Activated naive CD8-positive, alpha-beta T cell (primary cell): ENCODE results near the gene RUNX1.
A peak's percentile ranks its signal among the peaks of the same experiment; 100 is the strongest.

ENCODE experiments used
- H3K27ac Mint-ChIP-seq: one replicate; pipeline ENCODE4 v1.8.0; 2021; ENCODE audit warnings: mixed read lengths
- H3K27me3 Mint-ChIP-seq: one replicate; pipeline ENCODE4 v1.8.0; 2021; ENCODE audit warnings: mixed read lengths
- H3K36me3 Mint-ChIP-seq: one replicate; pipeline ENCODE4 v1.8.0; 2021; ENCODE audit warnings: mixed read lengths
- H3K4me1 Mint-ChIP-seq: one replicate; pipeline ENCODE4 v1.8.0; 2021; ENCODE audit warnings: low read depth, mixed read lengths
- H3K4me3 Mint-ChIP-seq: one replicate; pipeline ENCODE4 v1.8.0; 2021; ENCODE audit warnings: mild to moderate bottlenecking, mixed read lengths
- H3K9me3 Mint-ChIP-seq: one replicate; pipeline ENCODE4 v1.8.0; 2021; ENCODE audit warnings: low read depth, mixed read lengths

The RUNX1 gene

GRCh38 chr21:34989337-34990151, 59.6 kb downstream of the RUNX1 start:
- Mint-ChIP-seq H3K4me1 (peaks cover 72% of the 10 kb centered on the region), H3K4me3 (peak overlapping the region; percentile 53), H3K27me3 (no peaks in the 10 kb centered on the region)

DNA sequence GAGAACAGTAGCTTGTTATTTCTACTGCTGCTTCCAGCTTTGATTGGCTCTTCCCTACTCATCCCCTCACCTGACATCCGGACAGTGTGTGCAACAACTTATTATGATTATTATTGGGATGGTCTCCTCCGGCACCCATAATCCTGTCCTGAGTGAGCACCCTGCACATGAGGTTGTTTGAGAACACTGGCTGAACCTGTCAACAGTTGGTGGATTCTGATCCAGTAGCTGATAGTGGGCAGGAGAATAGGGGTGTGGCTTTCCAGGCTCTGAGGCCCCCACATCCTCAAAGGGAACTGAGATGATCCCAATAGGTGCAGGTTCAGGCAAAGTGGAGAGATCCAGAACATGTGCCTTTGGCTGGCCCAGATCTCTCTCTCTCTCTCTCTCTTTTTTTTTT, 60.5 kb downstream of the RUNX1 start:
- peaks cover 7% of the 10 kb centered on the region for H3K36me3 Mint-ChIP-seq
- H3K4me1 Mint-ChIP-seq, result peaks cover 80% of the 10 kb centered on the region
- no peaks in the 10 kb centered on the region for H3K27me3 Mint-ChIP-seq
- H3K27ac Mint-ChIP-seq, result peak overlapping the region; percentile 89
- H3K4me3 Mint-ChIP-seq, result peak overlapping the region; percentile 50
- H3K9me3 Mint-ChIP-seq, result no peaks in the 10 kb centered on the region

More at GRCh38 chr21:34989337-34990151, 59.6 kb downstream of the RUNX1 start:
- H3K27ac Mint-ChIP-seq, result peak overlapping the region; percentile 89
- peaks cover 4% of the 10 kb centered on the region for H3K36me3 Mint-ChIP-seq
- H3K9me3 Mint-ChIP-seq, result no peaks in the 10 kb centered on the region

GRCh38 chr21:34988139-34988538, 61.0 kb downstream of the RUNX1 start:
- H3K4me1 Mint-ChIP-seq, result peaks cover 85% of the 10 kb centered on the region
- H3K4me3 Mint-ChIP-seq, result peak overlapping the region; percentile 73
- peak overlapping the region; percentile 98 for H3K27ac Mint-ChIP-seq
- no peaks in the 10 kb centered on the region for H3K9me3 Mint-ChIP-seq
- H3K27me3 Mint-ChIP-seq, result no peaks in the 10 kb centered on the region
- H3K36me3 Mint-ChIP-seq, result peaks cover 7% of the 10 kb centered on the region

GRCh38 chr21:34987501-34988072, 61.5 kb downstream of the RUNX1 start:
- Mint-ChIP-seq H3K9me3 (no peaks in the 10 kb centered on the region), H3K36me3 (peaks cover 7% of the 10 kb centered on the region), H3K4me1 (peaks cover 90% of the 10 kb centered on the region)

GRCh38 chr21:34986561-34987500, 62.3 kb downstream of the RUNX1 start:
- peak overlapping the region; percentile 98 for H3K27ac Mint-ChIP-seq
- no peaks in the 10 kb centered on the region for H3K27me3 Mint-ChIP-seq
- H3K36me3 Mint-ChIP-seq, result peaks cover 12% of the 10 kb centered on the region
- H3K4me3 Mint-ChIP-seq, result peak overlapping the region; percentile 73
- peaks cover 95% of the 10 kb centered on the region for H3K4me1 Mint-ChIP-seq
- H3K9me3 Mint-ChIP-seq, result no peaks in the 10 kb centered on the region

More at GRCh38 chr21:34987501-34988072, 61.5 kb downstream of the RUNX1 start:
- Mint-ChIP-seq H3K27ac (peak overlapping the region; percentile 98), H3K4me3 (peak overlapping the region; percentile 73), H3K27me3 (no peaks in the 10 kb centered on the region)

- Mint-ChIP-seq H3K27ac (peak overlapping the region; percentile 98), H3K4me1 (peaks cover 90% of the 10 kb centered on the region), H3K9me3 (no peaks in the 10 kb centered on the region)
Measured at GRCh38 chr21:34984356-34985058, 64.6 kb downstream of the RUNX1 start.

DNA sequence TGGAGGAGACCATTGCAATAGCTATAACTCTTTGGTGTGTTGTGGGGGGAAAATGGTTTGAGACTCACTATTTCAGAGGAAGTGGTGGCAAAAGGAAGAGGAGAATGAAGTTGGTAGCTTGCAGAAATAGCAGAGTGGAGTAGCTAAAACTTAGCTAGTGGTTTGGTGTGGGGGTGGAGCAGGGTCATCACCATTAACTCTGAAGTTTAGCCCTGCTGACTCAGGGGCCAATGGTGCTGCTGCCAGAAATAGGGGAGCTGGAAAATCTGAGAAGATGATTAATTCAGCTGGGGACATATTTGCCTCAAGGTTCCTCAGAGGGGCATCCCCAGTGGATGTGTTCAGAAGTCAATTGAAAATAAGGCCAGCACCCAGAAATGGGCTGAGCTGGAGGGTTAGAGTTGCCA, 65.4 kb downstream of the RUNX1 start:
- Mint-ChIP-seq H3K27me3 (no peaks in the 10 kb centered on the region), H3K4me1 (peaks cover 89% of the 10 kb centered on the region)

More at GRCh38 chr21:34984356-34985058, 64.6 kb downstream of the RUNX1 start:
- Mint-ChIP-seq H3K4me3 (peak overlapping the region; percentile 88), H3K27me3 (no peaks in the 10 kb centered on the region), H3K36me3 (peaks cover 17% of the 10 kb centered on the region)

DNA sequence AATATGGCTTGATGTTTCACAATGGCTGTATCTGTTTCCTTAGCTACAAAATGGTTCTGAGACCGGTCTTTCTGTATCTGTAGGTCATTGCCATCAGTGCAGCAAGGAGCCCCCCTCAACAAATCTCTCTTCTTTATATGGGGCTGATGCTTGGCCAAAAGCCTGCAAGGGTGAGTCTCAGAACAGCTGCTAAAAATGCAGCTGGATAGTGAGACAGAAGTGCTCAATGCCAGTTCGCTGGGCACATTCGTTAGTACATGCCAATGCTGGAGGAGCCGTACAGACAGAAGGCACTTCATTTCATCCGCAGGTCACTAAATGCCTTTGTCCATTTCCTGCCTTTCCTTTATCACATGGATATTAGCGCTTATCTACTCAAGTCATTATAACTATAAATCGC, 67.3 kb downstream of the RUNX1 start:
- Mint-ChIP-seq H3K27me3 (no peaks in the 10 kb centered on the region), H3K9me3 (no peaks in the 10 kb centered on the region), H3K27ac (peak overlapping the region; percentile 87), H3K4me1 (peaks cover 80% of the 10 kb centered on the region), H3K36me3 (peaks cover 22% of the 10 kb centered on the region), H3K4me3 (no peak overlapping the region)

More for the DNA sequence above, 65.4 kb downstream of the RUNX1 start:
- peaks cover 21% of the 10 kb centered on the region for H3K36me3 Mint-ChIP-seq
- H3K4me3 Mint-ChIP-seq, result peak overlapping the region; percentile 88
- H3K9me3 Mint-ChIP-seq, result no peaks in the 10 kb centered on the region
- H3K27ac Mint-ChIP-seq, result peak overlapping the region; percentile 98

GRCh38 chr21:34980423-34981115, 68.5 kb downstream of the RUNX1 start:
- Mint-ChIP-seq H3K27me3 (no peaks in the 10 kb centered on the region), H3K36me3 (peaks cover 25% of the 10 kb centered on the region), H3K27ac (peak overlapping the region; percentile 28), H3K4me1 (peaks cover 80% of the 10 kb centered on the region), H3K9me3 (no peaks in the 10 kb centered on the region), H3K4me3 (no peak overlapping the region)

- no peak overlapping the region for H3K4me3 Mint-ChIP-seq
- peaks cover 28% of the 10 kb centered on the region for H3K36me3 Mint-ChIP-seq
- no peaks in the 10 kb centered on the region for H3K9me3 Mint-ChIP-seq
- peaks cover 81% of the 10 kb centered on the region for H3K4me1 Mint-ChIP-seq
- no peaks in the 10 kb centered on the region for H3K27me3 Mint-ChIP-seq
- H3K27ac Mint-ChIP-seq, result no peak overlapping the region
Measured at GRCh38 chr21:34979383-34979782, 69.7 kb downstream of the RUNX1 start.

GRCh38 chr21:34977333-34977732, 71.8 kb downstream of the RUNX1 start:
- Mint-ChIP-seq H3K27ac (no peak overlapping the region), H3K27me3 (no peaks in the 10 kb centered on the region), H3K36me3 (peaks cover 29% of the 10 kb centered on the region), H3K4me3 (no peak overlapping the region), H3K9me3 (no peaks in the 10 kb centered on the region), H3K4me1 (peaks cover 82% of the 10 kb centered on the region)

DNA sequence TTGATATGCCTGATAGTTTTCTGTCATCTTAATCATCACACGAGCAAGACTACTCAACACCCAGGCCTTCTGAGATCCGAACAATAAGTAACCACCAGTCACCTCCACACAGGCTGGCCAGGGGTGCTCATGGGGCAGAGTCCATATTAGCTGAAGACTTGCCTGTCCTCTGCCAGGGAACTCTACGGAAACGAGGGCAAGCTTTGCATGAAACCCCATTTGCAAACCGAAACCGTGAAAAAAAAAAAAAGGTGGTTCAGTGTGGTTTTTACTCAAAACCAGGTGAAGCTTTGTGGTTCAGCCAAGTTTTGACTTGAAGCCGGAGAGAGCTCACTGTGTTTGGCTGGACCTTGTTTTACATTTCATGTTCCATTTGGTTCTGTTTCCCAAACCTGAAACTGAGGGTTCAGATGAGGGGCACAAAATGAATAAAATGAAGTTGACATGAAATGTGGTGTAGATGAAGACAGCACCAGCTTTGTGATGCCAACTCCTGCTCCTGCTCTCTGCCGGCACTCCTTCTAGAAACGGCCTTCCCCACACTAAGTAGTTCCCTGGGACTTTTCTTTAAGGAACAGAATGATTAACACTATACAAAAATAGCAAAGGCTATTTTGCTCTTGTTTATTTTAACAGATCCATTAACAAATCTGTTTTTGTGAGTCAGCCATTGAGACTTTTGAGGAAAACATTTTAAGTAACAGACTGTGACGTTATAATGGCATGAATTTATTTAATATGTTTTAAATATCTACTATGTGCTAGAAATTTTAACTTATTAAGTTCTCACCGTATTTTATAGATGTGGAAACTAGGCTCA, 74.7 kb downstream of the RUNX1 start:
- H3K27ac Mint-ChIP-seq, result peak overlapping the region; percentile 87
- H3K27me3 Mint-ChIP-seq, result no peaks in the 10 kb centered on the region
- peak overlapping the region; percentile 75 for H3K4me3 Mint-ChIP-seq
- peaks cover 21% of the 10 kb centered on the region for H3K36me3 Mint-ChIP-seq
- H3K4me1 Mint-ChIP-seq, result peaks cover 83% of the 10 kb centered on the region
- no peaks in the 10 kb centered on the region for H3K9me3 Mint-ChIP-seq

- H3K9me3 Mint-ChIP-seq, result no peaks in the 10 kb centered on the region
- H3K27ac Mint-ChIP-seq, result peak overlapping the region; percentile 87
- H3K36me3 Mint-ChIP-seq, result peaks cover 18% of the 10 kb centered on the region
- H3K27me3 Mint-ChIP-seq, result no peaks in the 10 kb centered on the region
- H3K4me3 Mint-ChIP-seq, result peak overlapping the region; percentile 75
- H3K4me1 Mint-ChIP-seq, result peaks cover 84% of the 10 kb centered on the region
Measured at GRCh38 chr21:34973685-34974084, 75.4 kb downstream of the RUNX1 start.
